Liver (tissue), 3 donors: ENCODE results near the gene C2orf76.

Experiments used
- JUND ChIP-seq, 2 donors: IDR thresholded peaks; 2 replicates each; pipeline ENCODE4 v1.6.1; 2016; ENCODE audit warnings: antibody characterized with exemption in 2 of 2
- NR2F2 ChIP-seq: IDR thresholded peaks from 2 replicates; pipeline ENCODE4 v1.6.1; 2016; ENCODE audit warnings: antibody characterized with exemption
- RAD21 ChIP-seq, 2 donors: IDR thresholded peaks; 2 replicates each; pipeline ENCODE4 v1.6.1; 2016; ENCODE audit warnings: antibody characterized with exemption in 2 of 2, mild to moderate bottlenecking in 2 of 2
- TF ChIP-seq, protein P1 (sequence below): fragments of 150-350 bp; IDR thresholded peaks from 2 replicates; pipeline ENCODE4 v1.5.1; 2017; ENCODE audit warnings: improper control_type of control experiment, low read depth, low read length; ENCODE audit not compliant: missing input control
- TF ChIP-seq, protein P2 (sequence below): IDR thresholded peaks from 2 replicates; pipeline ENCODE4 v1.6.1; 2016; ENCODE audit warnings: antibody characterized with exemption
- TF ChIP-seq, protein P3 (sequence below): IDR thresholded peaks from 2 replicates; pipeline ENCODE4 v1.6.1; 2016; ENCODE audit warnings: antibody characterized with exemption, mild to moderate bottlenecking
- donor health status: healthy.
- donor health status: healthy.

GRCh38 chr2:119367472-119368099, 952 bp upstream of the C2orf76 start:
- TF ChIP-seq, protein P1, sequence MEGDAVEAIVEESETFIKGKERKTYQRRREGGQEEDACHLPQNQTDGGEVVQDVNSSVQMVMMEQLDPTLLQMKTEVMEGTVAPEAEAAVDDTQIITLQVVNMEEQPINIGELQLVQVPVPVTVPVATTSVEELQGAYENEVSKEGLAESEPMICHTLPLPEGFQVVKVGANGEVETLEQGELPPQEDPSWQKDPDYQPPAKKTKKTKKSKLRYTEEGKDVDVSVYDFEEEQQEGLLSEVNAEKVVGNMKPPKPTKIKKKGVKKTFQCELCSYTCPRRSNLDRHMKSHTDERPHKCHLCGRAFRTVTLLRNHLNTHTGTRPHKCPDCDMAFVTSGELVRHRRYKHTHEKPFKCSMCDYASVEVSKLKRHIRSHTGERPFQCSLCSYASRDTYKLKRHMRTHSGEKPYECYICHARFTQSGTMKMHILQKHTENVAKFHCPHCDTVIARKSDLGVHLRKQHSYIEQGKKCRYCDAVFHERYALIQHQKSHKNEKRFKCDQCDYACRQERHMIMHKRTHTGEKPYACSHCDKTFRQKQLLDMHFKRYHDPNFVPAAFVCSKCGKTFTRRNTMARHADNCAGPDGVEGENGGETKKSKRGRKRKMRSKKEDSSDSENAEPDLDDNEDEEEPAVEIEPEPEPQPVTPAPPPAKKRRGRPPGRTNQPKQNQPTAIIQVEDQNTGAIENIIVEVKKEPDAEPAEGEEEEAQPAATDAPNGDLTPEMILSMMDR: no peak
- TF ChIP-seq, protein P2, sequence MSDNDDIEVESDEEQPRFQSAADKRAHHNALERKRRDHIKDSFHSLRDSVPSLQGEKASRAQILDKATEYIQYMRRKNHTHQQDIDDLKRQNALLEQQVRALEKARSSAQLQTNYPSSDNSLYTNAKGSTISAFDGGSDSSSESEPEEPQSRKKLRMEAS: no peak
- TF ChIP-seq, protein P3, sequence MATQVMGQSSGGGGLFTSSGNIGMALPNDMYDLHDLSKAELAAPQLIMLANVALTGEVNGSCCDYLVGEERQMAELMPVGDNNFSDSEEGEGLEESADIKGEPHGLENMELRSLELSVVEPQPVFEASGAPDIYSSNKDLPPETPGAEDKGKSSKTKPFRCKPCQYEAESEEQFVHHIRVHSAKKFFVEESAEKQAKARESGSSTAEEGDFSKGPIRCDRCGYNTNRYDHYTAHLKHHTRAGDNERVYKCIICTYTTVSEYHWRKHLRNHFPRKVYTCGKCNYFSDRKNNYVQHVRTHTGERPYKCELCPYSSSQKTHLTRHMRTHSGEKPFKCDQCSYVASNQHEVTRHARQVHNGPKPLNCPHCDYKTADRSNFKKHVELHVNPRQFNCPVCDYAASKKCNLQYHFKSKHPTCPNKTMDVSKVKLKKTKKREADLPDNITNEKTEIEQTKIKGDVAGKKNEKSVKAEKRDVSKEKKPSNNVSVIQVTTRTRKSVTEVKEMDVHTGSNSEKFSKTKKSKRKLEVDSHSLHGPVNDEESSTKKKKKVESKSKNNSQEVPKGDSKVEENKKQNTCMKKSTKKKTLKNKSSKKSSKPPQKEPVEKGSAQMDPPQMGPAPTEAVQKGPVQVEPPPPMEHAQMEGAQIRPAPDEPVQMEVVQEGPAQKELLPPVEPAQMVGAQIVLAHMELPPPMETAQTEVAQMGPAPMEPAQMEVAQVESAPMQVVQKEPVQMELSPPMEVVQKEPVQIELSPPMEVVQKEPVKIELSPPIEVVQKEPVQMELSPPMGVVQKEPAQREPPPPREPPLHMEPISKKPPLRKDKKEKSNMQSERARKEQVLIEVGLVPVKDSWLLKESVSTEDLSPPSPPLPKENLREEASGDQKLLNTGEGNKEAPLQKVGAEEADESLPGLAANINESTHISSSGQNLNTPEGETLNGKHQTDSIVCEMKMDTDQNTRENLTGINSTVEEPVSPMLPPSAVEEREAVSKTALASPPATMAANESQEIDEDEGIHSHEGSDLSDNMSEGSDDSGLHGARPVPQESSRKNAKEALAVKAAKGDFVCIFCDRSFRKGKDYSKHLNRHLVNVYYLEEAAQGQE: peak; percentile 30
- TF ChIP-seq JUND (IDR thresholded peaks at IDR 0.05) (no peak), NR2F2 (no peak), RAD21 (IDR thresholded peaks at IDR 0.05) (peak in 1 of 2 donors; percentile 42)
